Vagina (tissue), 2 donors: ENCODE data around the gene GLDC.

Experiments
- CTCF ChIP-seq, 3 experiments: fragments of 450-650 bp in 2 of 3; fragments of 200-600 bp in 1 of 3; sonication (generic) in 1 of 3; IDR thresholded peaks; one replicate each; pipeline ENCODE4 v1.5.1; 2017 to 2019; ENCODE audit warnings: antibody characterized with exemption in 3 of 3, mild to moderate bottlenecking in 2 of 3, moderate library complexity in 2 of 3
- POLR2A ChIP-seq, 2 donors: fragments of 450-650 bp; IDR thresholded peaks; one replicate each; pipeline ENCODE4 v1.6.1; 2017; ENCODE audit warnings: antibody characterized with exemption in 2 of 2, mild to moderate bottlenecking in 2 of 2, moderate library complexity in 2 of 2

- TF ChIP-seq CTCF (IDR thresholded peaks at IDR 0.05) (no peak), POLR2A (IDR thresholded peaks at IDR 0.05) (no peak)
These were observed 139.0 kb downstream of the GLDC start for GRCh38 chr9:6506571-6506970.
